OCI-M2 (cell line): Measurements from ENCODE around the gene NRAP.

Experiments used
- DNase-seq: peaks from one replicate; lab custom pipeline; 2025; ENCODE audit not compliant: unreplicated experiment; lab: John Stamatoyannopoulos, UW

The NRAP gene

GRCh38 chr10:113641702-113642101 lies 22.1 kb downstream of the NRAP start:
- DNase-seq = no peak

- DNase-seq = no peak
These were observed 23.9 kb downstream of the NRAP start for GRCh38 chr10:113639966-113640365.

GRCh38 chr10:113631684-113632367 lies 32.0 kb downstream of the NRAP start:
- no peak for DNase-seq

- no peak for DNase-seq
These were observed 32.8 kb downstream of the NRAP start for GRCh38 chr10:113630929-113631533.

- no peak for DNase-seq
These were observed 35.2 kb downstream of the NRAP start for GRCh38 chr10:113628607-113629153.

- DNase-seq = no peak
These were observed 36.0 kb downstream of the NRAP start for GRCh38 chr10:113627836-113628235.

- DNase-seq = no peak
These were observed 37.0 kb downstream of the NRAP start for GRCh38 chr10:113626809-113627355.

- DNase-seq = no peak
These were observed 38.2 kb downstream of the NRAP start for GRCh38 chr10:113625461-113626186.

- DNase-seq = no peak
These were observed 41.0 kb downstream of the NRAP start for GRCh38 chr10:113622831-113623230.

GRCh38 chr10:113621799-113622198 lies 42.0 kb downstream of the NRAP start:
- DNase-seq = no peak

GRCh38 chr10:113620936-113621335 lies 42.9 kb downstream of the NRAP start:
- no peak for DNase-seq

- DNase-seq = no peak
These were observed 43.3 kb downstream of the NRAP start for GRCh38 chr10:113620511-113620910.

GRCh38 chr10:113619401-113619800 lies 44.4 kb downstream of the NRAP start:
- no peak for DNase-seq

GRCh38 chr10:113618338-113618737 lies 45.5 kb downstream of the NRAP start:
- no peak for DNase-seq

GRCh38 chr10:113617086-113617485 lies 46.8 kb downstream of the NRAP start:
- no peak for DNase-seq

GRCh38 chr10:113616244-113617074 lies 47.4 kb downstream of the NRAP start:
- no peak for DNase-seq

- no peak for DNase-seq
These were observed 49.7 kb downstream of the NRAP start for GRCh38 chr10:113613977-113614690.

GRCh38 chr10:113613427-113613826 lies 50.4 kb downstream of the NRAP start:
- DNase-seq = no peak

- no peak for DNase-seq
These were observed 51.7 kb downstream of the NRAP start for GRCh38 chr10:113612154-113612553.
